Epithelial cell of esophagus (primary cell): ENCODE measurements around the gene YIPF5.

Experiments used
- DNase-seq: peaks from one replicate; pipeline ENCODE4 v3.0.0; 2010; ENCODE audit warnings: low read depth
- H3K4me3 ChIP-seq: 2 replicates; pipeline ENCODE4 v1.5.1; 2011; ENCODE audit warnings: mild to moderate bottlenecking, low read length, control low read depth
- CTCF ChIP-seq: IDR thresholded peaks from 2 replicates; pipeline ENCODE4 v1.5.1; 2011; ENCODE audit warnings: low read depth, mild to moderate bottlenecking, low read length, control low read depth, inconsistent platforms; ENCODE audit not compliant: insufficient read depth; ENCODE audit errors: missing control alignments

Gene YIPF5

GRCh38 chr5:144142139-144142823 lies 28.2 kb downstream of the YIPF5 start:
- peak; percentile 74 for TF ChIP-seq CTCF
- DNase-seq: peak; percentile 63
- H3K4me3 ChIP-seq: no peak overlapping the region

- peak; percentile 43 for DNase-seq
- H3K4me3 ChIP-seq: no peak overlapping the region
- no peak for TF ChIP-seq CTCF
These were observed 28.9 kb downstream of the YIPF5 start for GRCh38 chr5:144141585-144141984.

- no peak for DNase-seq
- no peak overlapping the region for H3K4me3 ChIP-seq
- no peak for TF ChIP-seq CTCF
These were observed 30.9 kb downstream of the YIPF5 start for GRCh38 chr5:144139586-144139985.

- no peak overlapping the region for H3K4me3 ChIP-seq
- TF ChIP-seq CTCF: no peak
- no peak for DNase-seq
These were observed 35.2 kb downstream of the YIPF5 start for GRCh38 chr5:144135113-144135762.

GRCh38 chr5:144134194-144134826 lies 36.1 kb downstream of the YIPF5 start:
- TF ChIP-seq CTCF: no peak

GRCh38 chr5:144133050-144133633 lies 37.3 kb downstream of the YIPF5 start:
- H3K4me3 ChIP-seq: no peak overlapping the region
- DNase-seq: no peak
- TF ChIP-seq CTCF: no peak

More at GRCh38 chr5:144134194-144134826, 36.1 kb downstream of the YIPF5 start:
- DNase-seq: no peak
- no peak overlapping the region for H3K4me3 ChIP-seq
